Sigmoid colon (tissue), 7 donors: ENCODE results near the gene RBBP8NL. TPM values are rescaled to one million over a fixed set of nuclear protein-coding genes. Genes with fewer than 3 reads are reported as not detected.

ENCODE experiments used
- DNase-seq: peaks from one replicate; pipeline ENCODE4 v3.0.0-alpha.2; 2019
- H3K27ac ChIP-seq, 4 donors: fragments of 200-600 bp; sonication (generic); one replicate each; pipeline ENCODE4 v1.5.1; 2016 to 2019; ENCODE audit warnings: mild to moderate bottlenecking in 1 of 4
- H3K27me3 ChIP-seq, 3 donors: fragments of 200-600 bp; sonication (generic); one replicate each; pipeline ENCODE4 v1.5.1; 2019; ENCODE audit warnings: mild to moderate bottlenecking in 1 of 3
- H3K36me3 ChIP-seq, 4 donors: fragments of 200-600 bp; sonication (generic); one replicate each; pipeline ENCODE4 v1.5.1; 2016 to 2019
- H3K4me1 ChIP-seq, 4 donors: fragments of 200-600 bp; sonication (generic); one replicate each; pipeline ENCODE4 v1.5.1; 2017 to 2019
- H3K4me3 ChIP-seq, 4 donors: fragments of 200-600 bp; sonication (generic); one replicate each; pipeline ENCODE4 v1.5.1; 2017 to 2019; ENCODE audit warnings: mild to moderate bottlenecking in 2 of 4, moderate library complexity in 1 of 4
- H3K9me3 ChIP-seq, 4 donors: fragments of 200-600 bp in 3 of 4; sonication (generic) in 3 of 4; one replicate each; pipeline versions ENCODE4 v1.5.1 to v1.6.1; 2013 to 2019
- EP300 ChIP-seq, 4 donors: sonication (generic); formaldehyde crosslinking; IDR thresholded peaks; one replicate each; pipeline ENCODE4 v1.6.1; 2017; ENCODE audit warnings: antibody characterized with exemption in 4 of 4
- POLR2A ChIP-seq, 2 donors: fragments of 450-650 bp; IDR thresholded peaks; one replicate each; pipeline ENCODE4 v1.6.1; 2016; ENCODE audit warnings: antibody characterized with exemption in 2 of 2, mild to moderate bottlenecking in 2 of 2, moderate library complexity in 2 of 2
- POLR2AphosphoS5 ChIP-seq, 4 donors: sonication (generic); formaldehyde crosslinking; IDR thresholded peaks; one replicate each; pipeline ENCODE4 v1.6.1; 2017; ENCODE audit warnings: antibody characterized with exemption in 4 of 4
- whole genome bisulfite sequencing, 2 donors: extraction: QIAGEN DNeasy Blood & Tissue Kit; methylation state at CpG; one replicate each; pipeline ENCODE4 v1.1.7; 2013; 5-methylcytosine and 5-hydroxymethylcytosine counted together
- intact Hi-C: fragments of 100-400 bp; cut with DNase I; formaldehyde crosslinking; loops from one replicate; pipeline ENCODE4 v1.15.1; 2023
- polyA plus RNA-seq, 3 donors: library from polyadenylated mRNA; stranded (reverse); fragments of 200-250 nt; gene quantifications; one replicate each; pipeline ENCODE4 v1.2.3, GENCODE V29; 2013
- total RNA-seq, 4 donors: library from RNA; depleted of rRNA; stranded (reverse); fragments of >200 nt; gene quantifications; one replicate each; pipeline ENCODE4 v1.1.0, GENCODE V29; 2016
- TF ChIP-seq, protein P1 (sequence below), 4 experiments: fragments of 450-650 bp in 3 of 4; fragments of 200-600 bp in 1 of 4; IDR thresholded peaks; one replicate each; pipeline ENCODE4 v1.5.1; 2016 to 2019; ENCODE audit warnings: antibody characterized with exemption in 4 of 4, mild to moderate bottlenecking in 3 of 4, moderate library complexity in 2 of 4
- donor health status: healthy with polysubstance abuse.
- donor health status: Bipolar disorder and iron deficiency.
- donor health status: healthy.

Gene RBBP8NL
- total and polyA plus RNA-seq, 7 donors = 4.2 to 12.5 (median 5.4) TPM; not detected in 4

DNA sequence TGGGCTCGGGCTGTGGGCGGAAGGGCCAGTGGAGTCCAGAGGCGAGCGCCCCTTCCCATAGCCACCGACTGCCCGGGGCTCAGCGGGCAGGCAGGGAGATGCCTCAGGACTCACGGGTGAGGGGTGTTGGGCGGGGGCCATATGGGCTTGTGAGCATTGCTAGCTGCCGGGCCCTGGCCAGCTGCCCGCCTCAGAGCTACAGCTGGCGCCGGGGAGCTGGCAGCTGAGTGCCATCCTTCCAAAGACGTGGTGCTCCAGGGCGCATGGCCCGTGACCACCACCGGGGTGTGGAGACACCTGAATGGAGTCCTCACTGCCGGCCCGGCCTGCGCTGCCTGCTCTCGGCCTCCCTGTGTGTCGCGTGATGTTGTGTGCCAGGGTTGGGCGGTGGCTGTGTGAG is 10.6 kb upstream of the RBBP8NL start:
- peak overlapping the region; percentile 71 to 77 (median 74) for H3K27ac ChIP-seq
- 82 to 83% methylated on average over 24 of the region's 24 CpGs for WGBS, 2 donors
- no peak for TF ChIP-seq POLR2AphosphoS5 (IDR thresholded peaks at IDR 0.05)
- TF ChIP-seq, protein P1, sequence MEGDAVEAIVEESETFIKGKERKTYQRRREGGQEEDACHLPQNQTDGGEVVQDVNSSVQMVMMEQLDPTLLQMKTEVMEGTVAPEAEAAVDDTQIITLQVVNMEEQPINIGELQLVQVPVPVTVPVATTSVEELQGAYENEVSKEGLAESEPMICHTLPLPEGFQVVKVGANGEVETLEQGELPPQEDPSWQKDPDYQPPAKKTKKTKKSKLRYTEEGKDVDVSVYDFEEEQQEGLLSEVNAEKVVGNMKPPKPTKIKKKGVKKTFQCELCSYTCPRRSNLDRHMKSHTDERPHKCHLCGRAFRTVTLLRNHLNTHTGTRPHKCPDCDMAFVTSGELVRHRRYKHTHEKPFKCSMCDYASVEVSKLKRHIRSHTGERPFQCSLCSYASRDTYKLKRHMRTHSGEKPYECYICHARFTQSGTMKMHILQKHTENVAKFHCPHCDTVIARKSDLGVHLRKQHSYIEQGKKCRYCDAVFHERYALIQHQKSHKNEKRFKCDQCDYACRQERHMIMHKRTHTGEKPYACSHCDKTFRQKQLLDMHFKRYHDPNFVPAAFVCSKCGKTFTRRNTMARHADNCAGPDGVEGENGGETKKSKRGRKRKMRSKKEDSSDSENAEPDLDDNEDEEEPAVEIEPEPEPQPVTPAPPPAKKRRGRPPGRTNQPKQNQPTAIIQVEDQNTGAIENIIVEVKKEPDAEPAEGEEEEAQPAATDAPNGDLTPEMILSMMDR (IDR thresholded peaks at IDR 0.05) = no peak
- no peak for TF ChIP-seq POLR2A (IDR thresholded peaks at IDR 0.05)
- no peak for TF ChIP-seq EP300 (IDR thresholded peaks at IDR 0.05)

DNA sequence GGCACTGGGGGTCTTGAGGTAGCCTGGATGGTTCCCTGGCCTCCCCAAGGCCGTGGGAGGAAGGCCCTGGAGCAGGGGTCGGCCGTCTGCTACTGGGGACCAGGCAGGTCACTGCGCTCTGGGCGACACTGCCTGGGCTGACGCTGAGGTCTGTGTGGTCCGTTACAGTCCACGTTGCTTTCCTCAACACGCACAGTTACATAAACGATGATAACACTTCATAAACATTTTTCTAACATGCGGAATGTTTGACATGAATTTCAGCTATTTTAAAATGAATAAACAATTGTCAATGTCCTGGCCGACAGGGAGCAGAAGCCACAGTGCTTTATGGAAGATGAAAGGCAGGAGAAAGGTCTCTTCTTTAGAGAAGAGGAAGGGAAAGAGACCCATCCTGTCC is 10.2 kb upstream of the RBBP8NL start:
- Histone ChIP-seq H3K4me1 (peaks cover 0 to 39% (median 33%) of the 10 kb centered on the region in 4 donors), H3K36me3 (no peaks in the 10 kb centered on the region), H3K4me3 (peak overlapping the region in 3 of 4 donors; percentile 14 to 19 (median 18)), H3K9me3 (no peaks in the 10 kb centered on the region), H3K27me3 (no peaks in the 10 kb centered on the region), H3K27ac (peak overlapping the region; percentile 71 to 77 (median 74))
- intact Hi-C loops = no loop called here
- peak in 1 of 4 donors; percentile 15 for TF ChIP-seq POLR2AphosphoS5 (IDR thresholded peaks at IDR 0.05)
- no peak for TF ChIP-seq EP300 (IDR thresholded peaks at IDR 0.05)
- TF ChIP-seq POLR2A (IDR thresholded peaks at IDR 0.05) = no peak
- TF ChIP-seq, protein P1 (IDR thresholded peaks at IDR 0.05) = no peak
- DNase-seq = no peak
- 76 to 81% methylated on average over 12 of the region's 12 CpGs for WGBS, 2 donors

More for the DNA sequence above, 10.6 kb upstream of the RBBP8NL start:
- Histone ChIP-seq H3K27me3 (no peaks in the 10 kb centered on the region), H3K4me3 (peak overlapping the region in 3 of 4 donors; percentile 14 to 19 (median 18)), H3K4me1 (peaks cover 0 to 38% (median 32%) of the 10 kb centered on the region in 4 donors), H3K36me3 (no peaks in the 10 kb centered on the region), H3K9me3 (no peaks in the 10 kb centered on the region)
- intact Hi-C loops = no loop called here
- DNase-seq = peak; percentile 86

DNA sequence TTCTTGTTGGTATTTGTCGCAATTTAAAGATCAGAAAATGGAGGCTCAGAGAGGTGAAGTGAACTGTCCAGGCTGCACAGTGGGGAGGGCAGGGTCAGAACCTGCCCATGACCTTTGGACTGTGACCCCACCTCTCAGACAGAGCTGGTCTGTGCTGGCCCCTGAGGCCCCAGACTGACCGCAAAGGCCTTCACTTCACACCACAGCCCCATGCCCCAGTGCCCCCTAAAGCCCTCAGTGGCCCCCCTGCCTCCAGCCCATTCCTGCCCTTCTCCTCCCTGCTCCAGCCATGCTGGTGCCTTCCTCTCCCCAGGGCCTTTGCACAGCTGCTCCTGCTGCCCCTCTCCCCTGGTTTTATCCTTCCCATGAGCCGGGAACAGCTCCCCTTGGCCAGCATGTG is 9.4 kb upstream of the RBBP8NL start:
- Histone ChIP-seq H3K36me3 (no peaks in the 10 kb centered on the region), H3K27me3 (no peaks in the 10 kb centered on the region), H3K9me3 (no peaks in the 10 kb centered on the region), H3K27ac (no peak overlapping the region), H3K4me3 (no peak overlapping the region), H3K4me1 (peaks cover 0 to 39% (median 33%) of the 10 kb centered on the region in 4 donors)
- intact Hi-C loops = no loop called here
- no peak for DNase-seq
- 91 to 94% methylated on average over 3 of the region's 3 CpGs for WGBS, 2 donors
- TF ChIP-seq EP300 (IDR thresholded peaks at IDR 0.05) = no peak
- no peak for TF ChIP-seq POLR2A (IDR thresholded peaks at IDR 0.05)
- TF ChIP-seq, protein P1 (IDR thresholded peaks at IDR 0.05) = no peak
- TF ChIP-seq POLR2AphosphoS5 (IDR thresholded peaks at IDR 0.05) = no peak

DNA sequence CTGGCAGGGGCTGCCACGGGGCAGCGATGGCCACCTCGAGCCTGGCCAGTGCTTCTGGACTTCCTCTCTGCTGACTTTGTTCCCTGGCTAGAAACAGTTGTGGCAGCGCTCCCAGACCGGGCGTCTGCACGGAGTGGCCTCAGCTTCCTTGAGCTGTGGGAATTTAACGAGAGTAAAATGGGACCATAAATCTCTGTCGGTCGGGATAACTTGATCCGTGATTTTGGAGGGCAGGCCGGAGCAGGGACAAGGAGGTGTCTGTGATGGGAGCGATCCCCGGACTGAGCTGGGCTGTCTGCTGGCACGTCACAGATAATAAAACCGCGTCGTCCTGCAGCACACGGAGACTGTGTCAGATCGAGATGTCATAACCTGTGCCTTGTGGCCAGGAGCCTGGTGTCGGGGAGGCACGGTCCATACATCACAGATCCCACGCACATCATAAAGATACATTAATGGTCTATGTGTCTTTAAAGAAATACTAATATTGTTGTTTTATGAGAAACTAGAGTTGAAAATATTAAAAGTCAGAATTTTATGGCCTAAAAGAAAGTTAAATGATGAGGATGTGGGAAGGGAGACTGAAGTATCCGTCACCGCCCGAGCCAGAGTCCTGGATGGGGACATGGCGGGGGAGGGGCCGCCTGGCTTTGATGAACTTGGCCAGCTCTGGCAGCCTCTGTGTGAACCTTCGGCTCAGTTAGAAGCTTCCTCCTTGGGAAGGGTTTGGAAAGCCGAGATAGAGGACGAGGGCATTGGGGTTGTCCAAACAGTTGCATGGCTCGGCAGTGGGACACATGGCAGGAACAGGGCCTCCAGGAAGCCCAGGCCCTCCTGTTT is 6.5 kb upstream of the RBBP8NL start:
- TF ChIP-seq EP300 (IDR thresholded peaks at IDR 0.05) (peak in 1 of 4 donors; percentile 5), POLR2AphosphoS5 (IDR thresholded peaks at IDR 0.05) (peak in 2 of 4 donors; percentile 47 to 60), POLR2A (IDR thresholded peaks at IDR 0.05) (no peak)
- TF ChIP-seq, protein P1 (IDR thresholded peaks at IDR 0.05) = no peak
- Histone ChIP-seq H3K4me3 (no peak overlapping the region), H3K27me3 (no peaks in the 10 kb centered on the region), H3K27ac (peak overlapping the region; percentile 14 to 74 (median 61)), H3K9me3 (no peaks in the 10 kb centered on the region), H3K36me3 (no peaks in the 10 kb centered on the region), H3K4me1 (peaks cover 0 to 39% (median 33%) of the 10 kb centered on the region in 4 donors)
- DNase-seq = peak; percentile 86
- intact Hi-C loops = no loop called here
- whole genome bisulfite sequencing, 2 donors = 7 to 27% methylated on average over 32 of the region's 32 CpGs
